HL-60 (cell line): Measurements from ENCODE around the gene CYSTM1.

Experiments
- DNase-seq, 2 experiments: peaks; one replicate each; pipeline ENCODE4 v3.0.0-alpha.2; 2010 to 2020; ENCODE audit warnings: low read depth in 1 of 2, low spot score in 1 of 2
- H3K27ac ChIP-seq: fragments of 250-450 bp; sonication (Bioruptor Pico); replicated peaks from 2 replicates; pipeline ENCODE4 v1.5.1; 2020; ENCODE audit warnings: mild to moderate bottlenecking, moderate library complexity
- H3K27me3 ChIP-seq: fragments of 250-450 bp; sonication (Bioruptor Pico); 2 replicates; pipeline ENCODE4 v1.5.1; 2021; ENCODE audit warnings: mild to moderate bottlenecking, moderate library complexity; ENCODE audit not compliant: insufficient read depth, poor library complexity, severe bottlenecking
- H3K4me3 ChIP-seq: replicated peaks from 2 replicates; pipeline ENCODE4 v1.5.1; 2011; ENCODE audit warnings: mild to moderate bottlenecking, control low read depth, low read length; ENCODE audit not compliant: insufficient read depth
- GABPA ChIP-seq: IDR thresholded peaks from 2 replicates; pipeline ENCODE4 v1.6.1; 2012; ENCODE audit warnings: low read depth
- POLR2AphosphoS5 ChIP-seq: IDR thresholded peaks from 2 replicates; pipeline ENCODE4 v1.6.1; 2012; ENCODE audit warnings: low read depth
- SPI1 ChIP-seq: IDR thresholded peaks from 2 replicates; pipeline ENCODE4 v1.6.1; 2012; ENCODE audit warnings: low read depth, mild to moderate bottlenecking, borderline replicate concordance
- TF ChIP-seq, protein P1 (sequence below): IDR thresholded peaks from 2 replicates; pipeline ENCODE4 v1.6.1; 2012; ENCODE audit warnings: low read depth; ENCODE audit not compliant: insufficient replicate concordance
- TF ChIP-seq, protein P2 (sequence below): IDR thresholded peaks from one replicate; pipeline ENCODE4 v1.5.1; 2011; ENCODE audit warnings: low read length, control low read depth, inconsistent platforms; ENCODE audit not compliant: insufficient read depth

CYSTM1 gene

DNA sequence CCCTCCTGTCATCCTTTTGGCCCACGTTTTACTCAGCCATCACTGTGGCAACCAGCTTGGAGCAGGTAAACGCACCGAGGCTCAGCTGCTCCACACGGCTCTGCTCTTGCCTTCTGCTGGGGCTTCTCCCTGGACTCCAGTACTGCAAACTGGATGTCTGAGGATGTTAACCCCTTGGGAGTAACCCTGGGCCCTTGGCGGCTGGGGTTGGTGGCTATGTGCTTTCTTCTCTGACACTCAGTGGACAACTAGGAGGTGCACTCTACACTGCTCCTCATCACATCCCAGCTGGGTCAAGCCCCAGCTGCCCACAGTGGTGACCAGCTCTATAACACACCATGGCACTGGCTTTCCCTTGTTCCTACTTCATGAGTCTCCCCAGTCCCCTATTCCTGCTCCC, 12.2 kb upstream of the CYSTM1 start:
- Histone ChIP-seq H3K27ac (no peak overlapping the region), H3K4me3 (no peak overlapping the region), H3K27me3 (no peaks in the 10 kb centered on the region)
- TF ChIP-seq, protein P1, sequence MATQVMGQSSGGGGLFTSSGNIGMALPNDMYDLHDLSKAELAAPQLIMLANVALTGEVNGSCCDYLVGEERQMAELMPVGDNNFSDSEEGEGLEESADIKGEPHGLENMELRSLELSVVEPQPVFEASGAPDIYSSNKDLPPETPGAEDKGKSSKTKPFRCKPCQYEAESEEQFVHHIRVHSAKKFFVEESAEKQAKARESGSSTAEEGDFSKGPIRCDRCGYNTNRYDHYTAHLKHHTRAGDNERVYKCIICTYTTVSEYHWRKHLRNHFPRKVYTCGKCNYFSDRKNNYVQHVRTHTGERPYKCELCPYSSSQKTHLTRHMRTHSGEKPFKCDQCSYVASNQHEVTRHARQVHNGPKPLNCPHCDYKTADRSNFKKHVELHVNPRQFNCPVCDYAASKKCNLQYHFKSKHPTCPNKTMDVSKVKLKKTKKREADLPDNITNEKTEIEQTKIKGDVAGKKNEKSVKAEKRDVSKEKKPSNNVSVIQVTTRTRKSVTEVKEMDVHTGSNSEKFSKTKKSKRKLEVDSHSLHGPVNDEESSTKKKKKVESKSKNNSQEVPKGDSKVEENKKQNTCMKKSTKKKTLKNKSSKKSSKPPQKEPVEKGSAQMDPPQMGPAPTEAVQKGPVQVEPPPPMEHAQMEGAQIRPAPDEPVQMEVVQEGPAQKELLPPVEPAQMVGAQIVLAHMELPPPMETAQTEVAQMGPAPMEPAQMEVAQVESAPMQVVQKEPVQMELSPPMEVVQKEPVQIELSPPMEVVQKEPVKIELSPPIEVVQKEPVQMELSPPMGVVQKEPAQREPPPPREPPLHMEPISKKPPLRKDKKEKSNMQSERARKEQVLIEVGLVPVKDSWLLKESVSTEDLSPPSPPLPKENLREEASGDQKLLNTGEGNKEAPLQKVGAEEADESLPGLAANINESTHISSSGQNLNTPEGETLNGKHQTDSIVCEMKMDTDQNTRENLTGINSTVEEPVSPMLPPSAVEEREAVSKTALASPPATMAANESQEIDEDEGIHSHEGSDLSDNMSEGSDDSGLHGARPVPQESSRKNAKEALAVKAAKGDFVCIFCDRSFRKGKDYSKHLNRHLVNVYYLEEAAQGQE: no peak
- no peak for DNase-seq

DNA sequence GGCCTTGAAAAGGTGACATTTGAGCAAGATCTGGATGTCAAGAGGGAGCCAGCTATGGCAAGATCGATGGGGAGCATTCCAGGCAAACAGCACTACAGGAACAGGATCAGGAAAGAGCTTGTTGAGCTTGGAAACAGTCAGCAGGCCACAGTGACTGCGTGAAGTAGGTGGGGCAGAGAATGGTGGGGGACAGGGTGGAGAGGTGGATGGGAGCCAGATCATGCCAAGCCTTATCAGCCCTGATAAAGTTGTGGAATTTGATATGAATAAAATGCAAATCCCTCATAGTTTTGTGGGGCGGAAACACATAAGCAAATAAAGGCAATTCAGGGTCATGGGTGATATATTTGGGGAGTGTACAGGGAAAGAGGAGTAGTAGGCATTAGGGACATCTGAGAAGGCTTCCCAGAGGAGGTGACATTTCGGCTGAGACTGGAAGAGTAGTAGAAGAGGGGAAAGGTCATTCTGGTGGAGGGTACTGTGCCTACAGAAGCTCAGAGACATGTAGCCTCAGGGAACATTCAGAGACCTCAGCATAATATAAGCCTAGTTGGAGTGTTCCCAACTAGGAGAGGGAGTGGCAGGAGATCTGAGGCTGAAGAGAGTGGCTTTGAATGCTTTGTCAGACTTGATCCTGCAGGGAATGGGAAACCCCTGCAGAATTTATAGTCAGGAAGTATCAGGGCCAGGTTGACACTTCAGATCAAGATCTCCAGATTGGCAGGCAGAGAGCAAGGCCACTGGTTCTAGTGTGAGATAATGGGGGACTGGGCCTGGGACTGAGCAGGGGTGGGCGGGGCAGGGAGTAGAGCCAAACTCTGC, 9.7 kb upstream of the CYSTM1 start:
- DNase-seq: no peak
- H3K27me3 ChIP-seq: no peaks in the 10 kb centered on the region
- no peak overlapping the region for H3K27ac ChIP-seq
- TF ChIP-seq SPI1: no peak
- H3K4me3 ChIP-seq: no peak overlapping the region

DNA sequence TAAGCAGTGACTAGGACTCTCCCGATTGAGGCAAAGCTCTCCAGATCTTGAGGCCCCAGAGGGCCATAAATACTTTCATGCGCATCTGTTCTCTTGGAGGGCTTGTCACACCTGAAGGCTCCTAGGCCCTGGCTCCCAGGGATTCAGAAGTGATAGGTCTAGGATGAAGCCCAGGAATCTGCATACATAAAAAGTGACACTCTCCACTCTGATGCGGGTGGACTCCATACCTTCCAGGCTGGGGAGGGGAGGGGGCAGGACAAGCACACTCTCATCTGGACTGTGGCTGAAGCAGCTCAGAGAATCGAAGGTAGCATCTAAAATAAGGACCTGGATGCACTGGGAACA, 9.1 kb upstream of the CYSTM1 start:
- H3K27ac ChIP-seq: no peak overlapping the region
- H3K27me3 ChIP-seq: no peaks in the 10 kb centered on the region
- DNase-seq: no peak
- TF ChIP-seq POLR2AphosphoS5: no peak
- TF ChIP-seq SPI1: no peak
- H3K4me3 ChIP-seq: no peak overlapping the region

DNA sequence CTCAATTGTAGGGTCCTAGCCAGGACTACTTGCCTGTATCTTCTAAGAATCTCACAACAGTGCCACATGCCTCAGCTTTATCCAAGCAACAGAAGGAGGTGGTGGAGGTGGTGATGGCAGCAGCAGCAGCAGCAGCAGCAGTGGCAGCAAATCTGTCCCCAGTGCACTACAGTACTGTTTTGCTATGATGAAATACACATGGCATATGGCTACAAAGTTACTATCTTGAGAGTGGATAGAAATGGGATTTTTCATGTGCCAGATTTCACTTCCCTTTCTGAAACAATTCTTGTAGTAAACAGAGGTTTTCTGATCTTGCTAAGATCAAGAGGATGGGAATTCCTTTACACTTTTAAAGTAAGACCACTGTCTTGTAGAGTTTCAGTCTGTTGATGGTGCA, 8.1 kb upstream of the CYSTM1 start:
- Histone ChIP-seq H3K27ac (no peak overlapping the region), H3K27me3 (no peaks in the 10 kb centered on the region), H3K4me3 (no peak overlapping the region)
- TF ChIP-seq, protein P1: no peak
- TF ChIP-seq POLR2AphosphoS5: no peak
- no peak for TF ChIP-seq SPI1
- TF ChIP-seq, protein P2, sequence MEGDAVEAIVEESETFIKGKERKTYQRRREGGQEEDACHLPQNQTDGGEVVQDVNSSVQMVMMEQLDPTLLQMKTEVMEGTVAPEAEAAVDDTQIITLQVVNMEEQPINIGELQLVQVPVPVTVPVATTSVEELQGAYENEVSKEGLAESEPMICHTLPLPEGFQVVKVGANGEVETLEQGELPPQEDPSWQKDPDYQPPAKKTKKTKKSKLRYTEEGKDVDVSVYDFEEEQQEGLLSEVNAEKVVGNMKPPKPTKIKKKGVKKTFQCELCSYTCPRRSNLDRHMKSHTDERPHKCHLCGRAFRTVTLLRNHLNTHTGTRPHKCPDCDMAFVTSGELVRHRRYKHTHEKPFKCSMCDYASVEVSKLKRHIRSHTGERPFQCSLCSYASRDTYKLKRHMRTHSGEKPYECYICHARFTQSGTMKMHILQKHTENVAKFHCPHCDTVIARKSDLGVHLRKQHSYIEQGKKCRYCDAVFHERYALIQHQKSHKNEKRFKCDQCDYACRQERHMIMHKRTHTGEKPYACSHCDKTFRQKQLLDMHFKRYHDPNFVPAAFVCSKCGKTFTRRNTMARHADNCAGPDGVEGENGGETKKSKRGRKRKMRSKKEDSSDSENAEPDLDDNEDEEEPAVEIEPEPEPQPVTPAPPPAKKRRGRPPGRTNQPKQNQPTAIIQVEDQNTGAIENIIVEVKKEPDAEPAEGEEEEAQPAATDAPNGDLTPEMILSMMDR: no peak
- no peak for TF ChIP-seq GABPA
- no peak for DNase-seq

DNA sequence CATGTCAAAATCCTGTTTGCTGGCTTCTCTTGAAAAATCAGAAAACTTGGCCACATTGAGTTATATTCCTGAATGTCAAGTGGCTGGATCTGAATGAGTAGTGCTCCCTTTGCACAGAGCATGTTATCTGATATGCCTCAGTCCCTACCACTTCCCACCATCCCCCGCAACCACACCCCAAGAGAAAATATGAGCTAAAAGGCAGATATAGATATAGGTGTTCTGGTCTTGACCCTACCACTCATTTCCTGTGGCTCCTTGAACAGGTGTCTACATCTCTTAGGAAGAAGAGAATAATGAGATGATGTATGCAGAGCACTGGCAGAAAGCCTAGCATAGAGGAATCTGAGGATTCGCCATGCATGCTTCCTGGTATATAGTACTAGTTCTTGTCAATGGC, 6.6 kb upstream of the CYSTM1 start:
- no peak overlapping the region for H3K27ac ChIP-seq
- no peak for DNase-seq
- no peaks in the 10 kb centered on the region for H3K27me3 ChIP-seq
- TF ChIP-seq GABPA (no peak), SPI1 (no peak), POLR2AphosphoS5 (no peak)
- TF ChIP-seq, protein P1: no peak
- TF ChIP-seq, protein P2: no peak
- no peak overlapping the region for H3K4me3 ChIP-seq
